ENCODE measurements around the gene HSPD1. TPM values are rescaled to one million over a fixed set of nuclear protein-coding genes. Genes with fewer than 3 reads are reported as not detected.
A peak's percentile ranks its signal among the peaks of the same experiment; 100 is the strongest.

HSPD1 gene
- polyA plus RNA-seq, 1 donor (not counting 4 experiments of a cell fraction or from before 2014, with no cell fraction given): 405 TPM

DNA sequence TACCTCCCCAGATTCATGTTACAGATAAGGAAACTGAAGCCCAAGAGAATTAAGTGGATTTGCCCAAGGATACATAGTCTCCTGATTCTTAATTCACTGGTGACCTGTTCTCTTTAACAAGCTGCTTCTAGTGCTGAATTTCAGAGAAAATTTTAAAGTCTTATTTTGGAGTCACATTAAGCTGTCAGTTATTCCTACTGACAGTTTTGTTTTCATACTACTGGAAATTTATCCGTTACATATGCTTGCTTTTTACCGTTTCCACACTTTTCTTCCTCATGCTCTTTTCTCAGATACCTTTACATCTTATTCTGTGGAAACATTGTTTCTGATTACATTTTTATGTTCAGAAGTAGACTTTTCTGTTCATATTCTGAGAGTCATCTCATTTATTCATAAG, 17.5 kb upstream of the HSPD1 start:
- dilution Hi-C loops (cut with MboI; ENCODE audit: extremely low pct_ligation_motif_present, low sequenced_read_pairs): no loop called here
- Histone ChIP-seq H3K9ac (ENCODE audit: control insufficient read depth, extremely low read depth, insufficient read depth, low read length) (peak overlapping the region; percentile 94), H3K27ac (ENCODE audit: control insufficient read depth, insufficient read depth, low read length) (peak overlapping the region; percentile 14), H3K4me3 (ENCODE audit: control insufficient read depth in 2 of 3, extremely low read depth in 1 of 3, insufficient read depth in 2 of 3, low read depth in 1 of 3, low read length in 3 of 3) (peak overlapping the region; percentile 69 to 93 (median 78)), H2AFZ (ENCODE audit: control insufficient read depth, low read length) (no peak overlapping the region), H3K9me1 (ENCODE audit: control insufficient read depth, extremely low read depth, insufficient read depth, low read length) (no peaks in the 10 kb centered on the region), H3K9me3 (ENCODE audit: control insufficient read depth, low read depth, low read length) (no peaks in the 10 kb centered on the region), H3K4me2 (ENCODE audit: control insufficient read depth, extremely low read depth, insufficient read depth, low read depth, low read length) (peak overlapping the region; percentile 83), H3K4me1 (ENCODE audit: control insufficient read depth, extremely low read depth, insufficient read depth, low read length) (peaks cover 13% of the 10 kb centered on the region), H3K27me3 (ENCODE audit: control insufficient read depth, extremely low read depth, insufficient read depth, low read length) (no peaks in the 10 kb centered on the region), H4K20me1 (ENCODE audit: control insufficient read depth, extremely low read depth, insufficient read depth, low read length) (peaks cover 5% of the 10 kb centered on the region), H3K79me2 (ENCODE audit: control insufficient read depth, insufficient read depth, low read length) (peaks cover 65% of the 10 kb centered on the region), H3K36me3 (ENCODE audit: control insufficient read depth in 2 of 2, extremely low read depth in 1 of 2, insufficient read depth in 2 of 2, low read length in 2 of 2) (no peaks in the 10 kb centered on the region)
- FAIRE-seq (no peak), DNase-seq (ENCODE audit: low read depth, low spot score) (no peak)
- TF ChIP-seq, protein P1, sequence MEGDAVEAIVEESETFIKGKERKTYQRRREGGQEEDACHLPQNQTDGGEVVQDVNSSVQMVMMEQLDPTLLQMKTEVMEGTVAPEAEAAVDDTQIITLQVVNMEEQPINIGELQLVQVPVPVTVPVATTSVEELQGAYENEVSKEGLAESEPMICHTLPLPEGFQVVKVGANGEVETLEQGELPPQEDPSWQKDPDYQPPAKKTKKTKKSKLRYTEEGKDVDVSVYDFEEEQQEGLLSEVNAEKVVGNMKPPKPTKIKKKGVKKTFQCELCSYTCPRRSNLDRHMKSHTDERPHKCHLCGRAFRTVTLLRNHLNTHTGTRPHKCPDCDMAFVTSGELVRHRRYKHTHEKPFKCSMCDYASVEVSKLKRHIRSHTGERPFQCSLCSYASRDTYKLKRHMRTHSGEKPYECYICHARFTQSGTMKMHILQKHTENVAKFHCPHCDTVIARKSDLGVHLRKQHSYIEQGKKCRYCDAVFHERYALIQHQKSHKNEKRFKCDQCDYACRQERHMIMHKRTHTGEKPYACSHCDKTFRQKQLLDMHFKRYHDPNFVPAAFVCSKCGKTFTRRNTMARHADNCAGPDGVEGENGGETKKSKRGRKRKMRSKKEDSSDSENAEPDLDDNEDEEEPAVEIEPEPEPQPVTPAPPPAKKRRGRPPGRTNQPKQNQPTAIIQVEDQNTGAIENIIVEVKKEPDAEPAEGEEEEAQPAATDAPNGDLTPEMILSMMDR (optimal IDR thresholded peaks at IDR 0.05 in 1 of 3, IDR thresholded peaks at IDR 0.05 in 1 of 3, conservative IDR thresholded peaks at IDR 0.05 in 1 of 3; ENCODE audit: extremely low read depth in 1 of 3, insufficient read depth in 2 of 3, low read length in 3 of 3): no peak
- no peak for TF ChIP-seq EZH2 (IDR thresholded peaks at IDR 0.05; ENCODE audit: low read length)

- peaks cover 58% of the 10 kb centered on the region for H3K79me2 ChIP-seq (ENCODE audit: control insufficient read depth, insufficient read depth, low read length)
- no peaks in the 10 kb centered on the region for H3K36me3 ChIP-seq (ENCODE audit: control insufficient read depth in 2 of 2, extremely low read depth in 1 of 2, insufficient read depth in 2 of 2, low read length in 2 of 2)
- H3K4me1 ChIP-seq (ENCODE audit: control insufficient read depth, extremely low read depth, insufficient read depth, low read length): peaks cover 13% of the 10 kb centered on the region
- no peaks in the 10 kb centered on the region for H3K9me3 ChIP-seq (ENCODE audit: control insufficient read depth, low read depth, low read length)
- H3K9ac ChIP-seq (ENCODE audit: control insufficient read depth, extremely low read depth, insufficient read depth, low read length): peak overlapping the region; percentile 94
- TF ChIP-seq, protein P1 (optimal IDR thresholded peaks at IDR 0.05 in 1 of 3, IDR thresholded peaks at IDR 0.05 in 1 of 3, conservative IDR thresholded peaks at IDR 0.05 in 1 of 3; ENCODE audit: extremely low read depth in 1 of 3, insufficient read depth in 2 of 3, low read length in 3 of 3): no peak
- TF ChIP-seq EZH2 (IDR thresholded peaks at IDR 0.05; ENCODE audit: low read length): no peak
- H3K27me3 ChIP-seq (ENCODE audit: control insufficient read depth, extremely low read depth, insufficient read depth, low read length): no peaks in the 10 kb centered on the region
- peak overlapping the region; percentile 83 for H3K27ac ChIP-seq (ENCODE audit: control insufficient read depth, insufficient read depth, low read length)
- H4K20me1 ChIP-seq (ENCODE audit: control insufficient read depth, extremely low read depth, insufficient read depth, low read length): peaks cover 5% of the 10 kb centered on the region
- H2AFZ ChIP-seq (ENCODE audit: control insufficient read depth, low read length): peak overlapping the region; percentile 91
- peak overlapping the region; percentile 69 to 93 (median 78) for H3K4me3 ChIP-seq (ENCODE audit: control insufficient read depth in 2 of 3, extremely low read depth in 1 of 3, insufficient read depth in 2 of 3, low read depth in 1 of 3, low read length in 3 of 3)
- FAIRE-seq: no peak
- dilution Hi-C loops (cut with MboI; ENCODE audit: extremely low pct_ligation_motif_present, low sequenced_read_pairs): no loop called here
- H3K4me2 ChIP-seq (ENCODE audit: control insufficient read depth, extremely low read depth, insufficient read depth, low read depth, low read length): peak overlapping the region; percentile 83
- no peak for DNase-seq (ENCODE audit: low read depth, low spot score)
- no peaks in the 10 kb centered on the region for H3K9me1 ChIP-seq (ENCODE audit: control insufficient read depth, extremely low read depth, insufficient read depth, low read length)
Measured at GRCh38 chr2:197516393-197516761, 16.7 kb upstream of the HSPD1 start.
